ENCODE results near the gene MORN5.

MORN5 gene

GRCh38 chr9:122144836-122145591, 14.7 kb upstream of the MORN5 start:
- no peak for DNase-seq

GRCh38 chr9:122145592-122145863, 14.2 kb upstream of the MORN5 start:
- no peak for DNase-seq

GRCh38 chr9:122151267-122151828, 8.4 kb upstream of the MORN5 start:
- no peak for DNase-seq

GRCh38 chr9:122155796-122156195, 3.9 kb upstream of the MORN5 start:
- DNase-seq: no peak

GRCh38 chr9:122158202-122158601, 1.5 kb upstream of the MORN5 start:
- peak; percentile 33 for DNase-seq

- DNase-seq: no peak
Measured at GRCh38 chr9:122159925-122160246, 178 bp downstream of the MORN5 start.

GRCh38 chr9:122162415-122162814, 2.7 kb downstream of the MORN5 start:
- DNase-seq: no peak

- no peak for DNase-seq
Measured at GRCh38 chr9:122164286-122164685, 4.6 kb downstream of the MORN5 start.

GRCh38 chr9:122168356-122168755, 8.6 kb downstream of the MORN5 start:
- no peak for DNase-seq

GRCh38 chr9:122172131-122172530, 12.4 kb downstream of the MORN5 start:
- DNase-seq: no peak

- no peak for DNase-seq
Measured at GRCh38 chr9:122173670-122174069, 14.0 kb downstream of the MORN5 start.

- DNase-seq: no peak
Measured at GRCh38 chr9:122176916-122177315, 17.2 kb downstream of the MORN5 start.

GRCh38 chr9:122179054-122179689, 19.5 kb downstream of the MORN5 start:
- DNase-seq: no peak

GRCh38 chr9:122179690-122180074, 20.0 kb downstream of the MORN5 start:
- no peak for DNase-seq

- DNase-seq: no peak
Measured at GRCh38 chr9:122180633-122181032, 20.9 kb downstream of the MORN5 start.

- no peak for DNase-seq
Measured at GRCh38 chr9:122183501-122183900, 23.8 kb downstream of the MORN5 start.

GRCh38 chr9:122184551-122184950, 24.8 kb downstream of the MORN5 start:
- no peak for DNase-seq

- no peak for DNase-seq
Measured at GRCh38 chr9:122186301-122186700, 26.6 kb downstream of the MORN5 start.

GRCh38 chr9:122186777-122187470, 27.2 kb downstream of the MORN5 start:
- peak; percentile 13 for DNase-seq

GRCh38 chr9:122188369-122188768, 28.7 kb downstream of the MORN5 start:
- DNase-seq: no peak

GRCh38 chr9:122190597-122191381, 31.1 kb downstream of the MORN5 start:
- no peak for DNase-seq

GRCh38 chr9:122191584-122191983, 31.9 kb downstream of the MORN5 start:
- DNase-seq: no peak

GRCh38 chr9:122192261-122192875, 32.7 kb downstream of the MORN5 start:
- DNase-seq: no peak
